Activated CD4-positive, alpha-beta T cell treated with anti-CD3 and anti-CD28 coated beads, Interleukin-2, amount 10 ng/mL, durations not matched to agents 24 days and 14 days (primary cell): ENCODE results near the gene CASQ1. TPM values are rescaled to one million over a fixed set of nuclear protein-coding genes. Genes with fewer than 3 reads are reported as not detected.
A peak's percentile ranks its signal among the peaks of the same experiment; 100 is the strongest.

Experiments used
- DNase-seq: peaks from one replicate; pipeline ENCODE4 v3.0.0; 2022
- H3K27ac Mint-ChIP-seq: one replicate; pipeline ENCODE4 v1.8.0; 2022; ENCODE audit warnings: mild to moderate bottlenecking, mixed read lengths
- H3K27me3 Mint-ChIP-seq: one replicate; pipeline ENCODE4 v1.8.0; 2022; ENCODE audit warnings: mixed read lengths
- H3K36me3 Mint-ChIP-seq: one replicate; pipeline ENCODE4 v1.8.0; 2022; ENCODE audit warnings: low read depth, mild to moderate bottlenecking, mixed read lengths
- H3K4me1 Mint-ChIP-seq: one replicate; pipeline ENCODE4 v1.8.0; 2021; ENCODE audit warnings: mixed read lengths
- H3K4me3 Mint-ChIP-seq: one replicate; pipeline ENCODE4 v1.8.0; 2022; ENCODE audit warnings: mild to moderate bottlenecking, moderate library complexity, mixed read lengths
- H3K9me3 Mint-ChIP-seq: one replicate; pipeline ENCODE4 v1.8.0; 2021; ENCODE audit warnings: mixed read lengths
- intact Hi-C: fragments of 100-400 bp; cut with micrococcal nuclease; formaldehyde crosslinking; loops from one replicate; pipeline ENCODE4 v1.15.1; 2023
- total RNA-seq: library from RNA; stranded (reverse); gene quantifications from 2 replicates; pipeline ENCODE4 v1.2.3, GENCODE V29; 2022

CASQ1 gene
- total RNA-seq, 1 donor from 2014 or later = not detected

- Mint-ChIP-seq H3K27ac (no peak overlapping the region), H3K27me3 (no peaks in the 10 kb centered on the region), H3K9me3 (no peaks in the 10 kb centered on the region), H3K4me3 (no peak overlapping the region), H3K36me3 (peaks cover 56% of the 10 kb centered on the region), H3K4me1 (peaks cover 14% of the 10 kb centered on the region)
- DNase-seq = no peak
- intact Hi-C loops = no loop called here
Observed at GRCh38 chr1:160236806-160237205, 46.4 kb downstream of the CASQ1 start.

DNA sequence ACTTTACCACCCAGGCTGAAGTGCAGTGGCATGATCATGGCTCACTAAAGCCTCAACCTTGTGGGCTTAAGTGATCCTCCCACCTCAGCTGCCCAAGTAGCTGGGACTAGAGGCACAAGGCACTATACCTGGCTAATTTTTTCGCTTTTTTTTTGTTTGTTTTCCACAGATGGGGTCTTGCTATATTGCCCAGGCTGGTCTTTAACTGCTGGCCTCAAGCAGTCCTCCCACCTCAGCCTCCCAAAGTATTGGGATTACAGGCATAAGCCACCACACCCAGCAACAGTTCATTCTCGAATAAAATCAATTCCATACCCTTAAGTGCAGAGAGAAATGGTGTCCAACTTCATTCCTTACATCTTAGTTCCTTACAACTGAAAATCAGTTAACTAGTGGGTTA, 47.2 kb downstream of the CASQ1 start:
- no peaks in the 10 kb centered on the region for H3K27me3 Mint-ChIP-seq
- H3K4me1 Mint-ChIP-seq = peaks cover 14% of the 10 kb centered on the region
- H3K27ac Mint-ChIP-seq = no peak overlapping the region
- H3K4me3 Mint-ChIP-seq = no peak overlapping the region
- intact Hi-C loops = no loop called here
- H3K36me3 Mint-ChIP-seq = peaks cover 56% of the 10 kb centered on the region
- no peaks in the 10 kb centered on the region for H3K9me3 Mint-ChIP-seq
- DNase-seq = no peak

DNA sequence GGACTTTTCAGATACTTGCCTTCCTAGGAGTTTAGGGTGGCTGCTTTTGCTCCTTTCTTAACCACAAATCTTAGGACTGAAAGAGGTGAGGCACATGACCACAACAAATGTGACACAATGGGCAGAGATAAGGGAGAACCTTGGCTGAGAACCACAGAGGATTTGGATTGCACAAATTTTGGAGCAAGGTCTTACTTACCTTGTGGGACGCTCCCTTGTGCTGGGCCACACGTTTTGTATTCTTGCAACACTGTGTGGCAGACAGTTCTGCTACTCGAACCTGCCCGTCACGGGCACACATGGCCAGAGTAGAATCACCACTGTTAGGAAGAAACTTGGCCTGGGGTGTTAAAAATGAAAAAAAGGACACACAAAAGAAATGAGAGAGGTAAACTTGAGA, 48.0 kb downstream of the CASQ1 start:
- no peaks in the 10 kb centered on the region for H3K27me3 Mint-ChIP-seq
- H3K36me3 Mint-ChIP-seq = peaks cover 59% of the 10 kb centered on the region
- intact Hi-C loops = no loop called here
- H3K27ac Mint-ChIP-seq = peak overlapping the region; percentile 21
- no peak for DNase-seq
- H3K4me1 Mint-ChIP-seq = peaks cover 14% of the 10 kb centered on the region
- no peaks in the 10 kb centered on the region for H3K9me3 Mint-ChIP-seq
- H3K4me3 Mint-ChIP-seq = no peak overlapping the region

DNA sequence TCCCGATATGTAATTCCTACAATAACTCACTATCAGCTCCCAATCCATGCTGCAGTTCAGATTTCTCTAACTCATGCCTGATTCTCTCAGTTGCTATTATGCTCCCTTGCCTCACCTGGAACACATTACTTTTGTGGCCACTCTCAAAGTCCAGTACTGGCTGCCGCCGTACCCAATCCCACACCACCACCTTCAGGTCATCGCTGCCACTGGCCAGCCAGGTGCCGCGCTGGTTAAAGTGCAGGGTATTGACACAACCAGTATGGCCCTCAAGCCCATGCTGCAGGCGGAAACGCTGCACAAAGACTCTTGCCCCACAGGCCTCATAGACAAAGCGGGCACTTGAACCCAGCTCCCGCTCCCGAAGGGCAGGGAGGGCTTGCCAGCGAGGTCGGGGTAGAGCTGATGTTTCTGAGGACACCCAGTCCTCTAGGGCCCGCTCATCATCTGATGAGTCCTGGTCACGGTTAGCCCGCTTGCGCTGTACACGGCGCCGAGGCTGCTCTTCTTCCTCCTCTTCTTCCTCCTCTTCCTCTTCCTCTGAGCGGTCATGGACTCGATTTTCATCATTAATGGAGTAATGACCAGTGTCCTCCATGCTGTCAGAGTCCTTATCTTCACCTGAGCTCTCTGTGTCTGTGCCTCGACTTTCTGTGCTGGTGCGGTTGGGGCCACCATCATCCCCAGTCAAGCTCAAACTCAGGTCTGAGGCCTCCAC, 49.4 kb downstream of the CASQ1 start:
- Mint-ChIP-seq H3K27ac (no peak overlapping the region), H3K27me3 (no peaks in the 10 kb centered on the region), H3K4me3 (no peak overlapping the region), H3K4me1 (peaks cover 10% of the 10 kb centered on the region), H3K9me3 (no peaks in the 10 kb centered on the region), H3K36me3 (peaks cover 56% of the 10 kb centered on the region)
- intact Hi-C loops = no loop called here
- DNase-seq = no peak

GRCh38 chr1:160243767-160244166, 53.4 kb downstream of the CASQ1 start:
- Mint-ChIP-seq H3K27me3 (no peaks in the 10 kb centered on the region), H3K27ac (no peak overlapping the region), H3K4me3 (no peak overlapping the region), H3K4me1 (no peaks in the 10 kb centered on the region), H3K9me3 (no peaks in the 10 kb centered on the region), H3K36me3 (peaks cover 36% of the 10 kb centered on the region)
- no peak for DNase-seq
- intact Hi-C loops = no loop called here

DNA sequence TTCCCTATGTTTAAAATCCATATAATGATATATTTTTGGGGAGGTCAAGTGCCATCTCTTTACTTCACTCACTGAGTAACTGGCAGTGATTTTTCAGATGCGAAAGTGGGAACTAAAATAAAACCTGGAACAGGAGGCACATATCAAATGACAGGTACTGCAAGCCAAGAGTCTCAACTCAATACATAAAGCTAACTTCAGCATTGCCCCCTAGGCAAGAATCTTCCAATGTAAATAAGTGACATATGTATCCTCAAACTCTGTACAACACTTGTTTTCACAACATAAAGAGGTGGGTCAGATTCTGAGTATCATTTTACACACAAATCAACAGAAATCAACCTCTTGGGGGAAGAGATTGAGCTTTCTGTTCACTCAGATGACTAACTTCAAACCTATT, 53.8 kb downstream of the CASQ1 start:
- intact Hi-C loops = no loop called here
- peaks cover 32% of the 10 kb centered on the region for H3K36me3 Mint-ChIP-seq
- H3K9me3 Mint-ChIP-seq = no peaks in the 10 kb centered on the region

DNA sequence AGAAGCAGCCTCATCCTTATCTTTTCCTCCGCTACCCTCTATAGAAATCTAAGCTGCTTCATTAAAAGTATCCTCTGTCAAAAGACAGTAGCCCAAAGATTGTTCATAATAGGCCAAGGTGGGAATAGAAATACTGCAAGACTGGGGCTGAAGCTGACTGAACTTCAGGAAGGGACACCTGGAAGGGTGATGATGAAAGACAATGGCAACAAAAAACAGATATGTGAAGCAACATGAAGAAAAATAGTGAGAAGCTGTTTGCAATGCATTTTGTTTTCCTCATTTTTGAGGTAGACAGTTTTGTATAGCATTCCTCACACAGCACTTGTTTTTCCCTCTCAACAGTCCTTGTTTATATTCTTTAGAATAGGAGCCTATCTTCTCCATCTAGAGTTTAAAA, 55.1 kb downstream of the CASQ1 start:
- peaks cover 24% of the 10 kb centered on the region for H3K36me3 Mint-ChIP-seq
- intact Hi-C loops = no loop called here
- DNase-seq = no peak
- no peak overlapping the region for H3K4me3 Mint-ChIP-seq
- peaks cover 3% of the 10 kb centered on the region for H3K4me1 Mint-ChIP-seq
- H3K27me3 Mint-ChIP-seq = no peaks in the 10 kb centered on the region
- no peak overlapping the region for H3K27ac Mint-ChIP-seq
- H3K9me3 Mint-ChIP-seq = no peaks in the 10 kb centered on the region

More for the DNA sequence above, 53.8 kb downstream of the CASQ1 start:
- Mint-ChIP-seq H3K27ac (no peak overlapping the region), H3K27me3 (no peaks in the 10 kb centered on the region), H3K4me1 (no peaks in the 10 kb centered on the region), H3K4me3 (no peak overlapping the region)
- no peak for DNase-seq

DNA sequence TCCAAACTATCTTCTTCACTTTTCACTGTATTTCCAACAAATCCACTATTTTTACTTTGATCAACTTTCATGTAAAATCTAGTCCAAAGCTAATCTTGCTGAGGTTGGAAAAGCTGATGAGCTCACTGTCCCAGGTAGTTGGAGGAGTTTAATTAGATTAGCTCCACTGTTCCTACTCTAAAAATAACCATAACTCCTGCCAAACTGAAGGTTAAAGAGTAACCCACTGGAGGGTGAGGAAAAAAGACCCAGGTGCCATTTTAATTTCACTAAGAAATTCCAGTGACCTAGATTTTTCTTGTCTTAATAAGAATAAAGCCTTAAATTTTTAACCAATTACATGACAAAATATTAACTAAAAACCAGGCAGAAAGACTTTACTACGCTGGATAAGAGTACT, 56.7 kb downstream of the CASQ1 start:
- H3K36me3 Mint-ChIP-seq = peaks cover 24% of the 10 kb centered on the region
- no peaks in the 10 kb centered on the region for H3K27me3 Mint-ChIP-seq
- no peak for DNase-seq
- intact Hi-C loops = no loop called here
- no peak overlapping the region for H3K4me3 Mint-ChIP-seq
- H3K9me3 Mint-ChIP-seq = no peaks in the 10 kb centered on the region
- no peak overlapping the region for H3K27ac Mint-ChIP-seq
- peaks cover 8% of the 10 kb centered on the region for H3K4me1 Mint-ChIP-seq

GRCh38 chr1:160251011-160251410, 60.6 kb downstream of the CASQ1 start:
- DNase-seq = no peak
- no peak overlapping the region for H3K27ac Mint-ChIP-seq
- H3K9me3 Mint-ChIP-seq = no peaks in the 10 kb centered on the region
- H3K4me3 Mint-ChIP-seq = no peak overlapping the region
- intact Hi-C loops = no loop called here
- no peaks in the 10 kb centered on the region for H3K27me3 Mint-ChIP-seq
- peaks cover 8% of the 10 kb centered on the region for H3K4me1 Mint-ChIP-seq
- peaks cover 21% of the 10 kb centered on the region for H3K36me3 Mint-ChIP-seq

Other genes with a start within 250 kb of the CASQ1 start
- gene IGSF9, start 245.0 kb upstream of the CASQ1 start, total RNA-seq = not detected in 2 replicates
- gene SLAMF9, start 236.3 kb upstream of the CASQ1 start, total RNA-seq = not detected in 2 replicates
- 5.5 and 5.8 TPM in 2 replicates for gene PIGM, start 158.6 kb upstream of the CASQ1 start, total RNA-seq
- not detected in 2 replicates for gene KCNJ10, start 120.4 kb upstream of the CASQ1 start, total RNA-seq
- not detected in 2 replicates for gene KCNJ9, start 109.0 kb upstream of the CASQ1 start, total RNA-seq
- gene IGSF8, start 92.0 kb upstream of the CASQ1 start, total RNA-seq = 25.3 and 26.7 TPM in 2 replicates
- not detected in 2 replicates for gene ATP1A2, start 74.8 kb upstream of the CASQ1 start, total RNA-seq
- not detected in 2 replicates for gene ATP1A4, start 39.0 kb upstream of the CASQ1 start, total RNA-seq
- gene PEA15, start 14.8 kb downstream of the CASQ1 start, total RNA-seq = 70.2 and 70.9 TPM in 2 replicates
- 117 and 121 TPM in 2 replicates for gene DCAF8, start 72.0 kb downstream of the CASQ1 start, total RNA-seq
- 51.8 and 60.2 TPM in 2 replicates for gene PEX19, start 94.6 kb downstream of the CASQ1 start, total RNA-seq
- gene COPA, start 152.7 kb downstream of the CASQ1 start, total RNA-seq = 116 and 125 TPM in 2 replicates
- gene NCSTN, start 152.8 kb downstream of the CASQ1 start, total RNA-seq = 73.6 and 81.1 TPM in 2 replicates
- gene NHLH1, start 176.5 kb downstream of the CASQ1 start, total RNA-seq = 0.40 and 0.54 TPM in 2 replicates
- gene VANGL2, start 210.0 kb downstream of the CASQ1 start, total RNA-seq = 0.02 and 0.05 TPM in 2 replicates